HG03571 (cell line): ENCODE measurements around the gene HADHA.
"Not testable (repeated sequence)": the region's sequence is repeated elsewhere in the genome, so short reads cannot be mapped to it uniquely, and the experiment has no call there.

Experiments used
- ATAC-seq: cut with Tn5 transposase; IDR thresholded peaks from one replicate; pipeline ENCODE4 v1.9.1; 2021; ENCODE audit not compliant: unreplicated experiment

Gene HADHA

DNA sequence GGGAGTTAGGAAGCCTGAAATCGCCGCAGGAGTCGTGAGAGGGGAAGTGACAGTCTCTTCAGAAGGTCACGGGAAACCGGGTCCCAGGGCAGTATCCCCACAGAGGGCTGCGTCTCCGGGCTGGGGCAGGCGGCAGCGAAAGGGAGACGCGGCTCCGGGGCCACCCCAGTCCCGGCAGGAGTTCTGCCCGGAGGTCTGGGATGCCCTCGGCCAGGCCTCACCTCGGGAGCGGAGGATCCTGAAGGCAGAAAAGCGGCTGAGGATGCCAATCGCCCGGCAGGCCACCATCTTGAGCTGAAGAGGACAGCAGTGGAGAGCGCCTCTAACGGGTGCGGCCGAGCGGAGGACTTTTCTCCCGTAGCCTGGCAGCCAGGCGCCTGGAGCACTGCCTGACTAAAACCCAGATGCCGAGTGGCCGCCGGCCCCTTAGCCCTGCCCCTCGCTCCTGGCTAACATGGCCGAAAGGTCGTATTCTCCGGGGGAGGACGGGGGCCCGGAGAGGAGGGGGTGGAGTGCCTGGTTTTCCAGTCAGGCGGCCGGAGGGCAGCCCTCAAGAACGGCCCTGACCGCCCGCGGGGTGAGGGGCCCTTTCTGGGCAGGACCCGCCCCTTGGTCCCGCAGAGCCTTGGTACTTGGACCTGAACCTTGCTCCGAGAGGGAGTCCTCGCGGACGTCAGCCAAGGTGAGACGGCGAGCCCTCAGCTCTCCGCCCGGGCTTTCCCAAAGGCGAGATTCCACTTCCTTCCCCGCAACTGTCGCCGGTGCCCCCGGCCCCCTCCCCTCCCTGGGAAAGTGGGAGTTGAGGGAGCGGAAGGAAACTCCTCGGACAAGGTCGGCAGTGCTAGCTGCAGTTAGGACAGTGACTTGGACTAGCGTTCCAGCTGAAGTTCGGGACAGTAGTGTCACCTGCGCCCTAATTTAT, at the start of gene HADHA, which contains the start of gene HADHB:
HADHA (minus strand) TSS at position 324 of the 922 bp plus-strand sequence; CDS start at position 288, 36 bp downstream.
HADHB (plus strand) TSS at position 631 of the 922 bp plus-strand sequence. CDS start 9,316 bp downstream, outside the sequence.
- ATAC-seq: peak; percentile 62

DNA sequence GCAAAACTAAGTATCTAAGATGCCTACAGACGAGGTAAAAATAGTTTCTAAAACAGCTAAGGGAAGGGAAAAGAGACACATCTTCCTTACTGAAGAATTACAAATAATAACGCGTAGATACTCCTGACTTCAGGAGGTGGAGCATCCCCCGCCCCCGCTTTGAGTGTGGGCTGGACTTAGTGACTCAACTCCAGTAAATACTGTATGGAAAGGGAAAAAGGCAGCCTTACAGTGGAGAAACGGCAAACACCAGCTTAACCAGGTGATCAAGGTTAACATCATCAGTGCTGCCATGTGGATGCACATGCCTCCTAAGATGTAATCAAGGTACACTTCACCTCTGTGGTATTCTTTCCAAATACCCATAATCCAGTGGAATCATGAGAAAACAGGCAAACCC, 48.2 kb upstream of the HADHA start:
- ATAC-seq: no peak

DNA sequence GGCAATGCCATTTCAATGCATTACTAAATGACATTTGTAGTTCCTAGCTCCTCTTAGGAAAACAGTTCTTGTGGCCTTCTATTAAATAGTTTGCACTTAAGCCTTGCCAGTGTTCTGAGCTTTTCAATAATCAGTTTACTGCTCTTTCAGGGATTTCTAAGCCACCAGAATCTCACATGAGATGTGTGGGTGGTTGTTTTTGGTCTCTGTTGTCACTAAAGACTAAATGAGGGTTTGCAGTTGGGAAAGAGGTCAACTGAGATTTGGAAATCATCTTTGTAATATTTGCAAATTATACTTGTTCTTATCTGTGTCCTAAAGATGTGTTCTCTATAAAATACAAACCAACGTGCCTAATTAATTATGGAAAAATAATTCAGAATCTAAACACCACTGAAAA, 45.6 kb upstream of the HADHA start:
- no peak for ATAC-seq

DNA sequence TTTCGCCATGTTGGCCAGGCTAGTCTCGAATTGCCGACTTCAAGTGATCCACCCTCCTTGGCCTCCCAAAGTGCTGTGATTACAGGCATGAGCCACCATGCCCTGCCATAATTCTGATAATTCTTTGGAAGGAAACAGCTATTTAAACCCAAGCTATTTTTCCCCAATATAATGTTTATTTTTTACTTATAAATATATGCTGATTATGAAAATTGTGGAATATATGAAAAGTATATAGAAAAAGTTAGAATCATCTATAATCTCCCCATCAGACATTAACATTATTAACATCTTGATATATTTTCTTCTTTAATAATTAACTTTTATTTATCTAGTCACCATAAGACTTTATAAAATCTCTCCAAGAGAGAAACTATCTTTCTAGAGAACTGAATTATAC, 41.5 kb upstream of the HADHA start:
- ATAC-seq: no peak

DNA sequence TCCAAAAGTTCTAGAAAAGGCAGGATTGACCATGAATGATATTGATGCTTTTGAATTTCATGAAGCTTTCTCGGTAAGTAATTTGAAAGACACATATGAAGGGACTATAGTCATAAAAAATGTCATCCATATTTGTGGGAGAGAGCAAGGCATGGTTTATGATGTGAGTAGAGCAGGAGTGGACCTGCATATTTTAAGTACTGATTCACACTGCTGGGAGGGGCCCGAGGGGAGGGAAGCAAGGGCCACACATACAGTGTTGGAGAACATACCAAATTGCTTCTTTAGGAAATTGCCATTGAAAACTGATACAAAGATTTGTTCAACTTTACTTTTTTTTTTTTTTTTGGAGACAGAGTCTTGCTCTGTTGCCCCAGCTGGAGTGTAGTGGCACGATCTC, 39.7 kb upstream of the HADHA start:
- ATAC-seq: no peak

DNA sequence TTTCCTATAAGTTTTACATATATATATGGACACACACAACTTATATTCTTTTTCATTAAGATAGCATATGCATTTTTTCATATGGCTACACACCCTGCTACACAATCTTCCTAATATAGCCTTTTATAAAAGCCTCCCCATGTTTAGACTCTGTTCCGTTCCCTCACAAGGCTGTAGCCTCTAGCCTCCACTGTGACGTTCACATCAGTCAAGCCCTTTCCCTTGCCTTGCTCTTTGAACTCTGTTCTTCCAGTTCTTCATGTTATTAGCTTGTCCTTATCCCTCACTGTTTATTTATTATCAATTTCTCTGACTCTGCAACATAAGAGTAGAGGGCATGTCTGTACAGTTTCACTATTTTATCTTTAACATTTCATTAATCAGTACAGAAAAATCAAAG, 39.2 kb upstream of the HADHA start:
- ATAC-seq: no peak

DNA sequence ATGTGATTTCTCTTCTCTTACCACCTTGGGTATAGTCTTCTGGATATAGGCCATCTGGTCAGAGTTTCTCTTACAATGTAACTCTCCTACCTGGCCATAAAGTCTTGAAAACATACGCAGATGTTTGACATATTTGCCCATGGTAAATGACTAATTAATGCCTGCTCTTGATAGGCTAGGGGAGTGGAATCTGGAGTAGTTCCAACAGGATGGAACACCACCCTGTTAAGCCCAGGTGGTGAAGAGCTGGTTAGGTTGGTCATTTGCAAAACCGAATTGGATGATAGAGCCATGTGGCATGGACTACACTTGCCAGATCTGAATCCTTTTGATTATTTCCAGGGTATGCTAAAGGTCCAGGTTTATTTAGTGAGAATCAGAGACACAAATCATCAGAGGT, 36.8 kb upstream of the HADHA start:
- no peak for ATAC-seq

DNA sequence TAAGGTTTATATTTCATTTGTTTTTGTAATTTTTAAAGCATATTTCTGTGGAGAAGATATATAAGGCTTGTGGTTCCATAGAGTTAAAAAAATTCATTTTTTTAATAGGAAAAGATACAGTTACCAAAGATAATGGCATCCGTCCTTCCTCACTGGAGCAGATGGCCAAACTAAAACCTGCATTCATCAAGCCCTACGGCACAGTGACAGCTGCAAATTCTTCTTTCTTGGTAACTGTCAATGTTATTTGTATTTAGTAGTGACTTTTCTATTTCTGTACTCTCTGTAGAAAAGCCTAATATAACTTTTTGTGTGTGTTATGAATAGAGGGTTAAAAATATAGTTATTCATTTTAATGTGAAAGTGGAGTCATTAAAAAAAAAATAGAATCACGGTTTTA, 35.5 kb upstream of the HADHA start:
- no peak for ATAC-seq

DNA sequence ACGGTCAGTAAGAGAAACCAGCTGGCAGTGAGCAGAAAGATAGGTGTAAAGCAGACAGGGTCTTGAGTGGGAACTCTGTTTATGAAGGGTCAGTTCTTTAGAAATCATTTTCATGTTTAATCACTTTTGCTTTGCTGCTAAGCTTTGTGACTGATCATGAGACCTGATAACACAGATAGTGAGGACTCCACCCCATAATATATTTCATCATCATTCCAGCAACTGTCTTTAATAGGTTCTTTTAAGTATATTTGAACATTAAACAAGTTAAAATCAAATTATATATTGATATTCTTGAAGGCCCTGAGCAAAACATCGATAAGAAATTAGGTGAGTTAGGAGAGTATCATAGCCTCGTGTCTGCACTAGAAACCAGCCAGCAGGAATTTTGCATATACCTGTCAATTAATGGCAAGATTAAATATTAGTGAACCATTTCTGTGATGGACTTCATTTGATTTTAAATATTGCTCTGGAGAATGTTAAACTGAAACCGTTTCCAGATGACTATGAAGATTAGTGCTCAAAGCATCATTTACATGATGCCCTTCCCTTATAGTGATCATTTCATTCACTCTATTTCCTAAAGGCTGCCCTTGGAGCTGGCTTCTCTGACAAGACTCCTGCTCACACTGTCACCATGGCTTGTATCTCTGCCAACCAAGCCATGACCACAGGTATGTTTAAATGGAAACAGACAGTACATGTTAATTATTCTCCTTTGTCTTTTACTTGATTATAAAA, 32.2 kb upstream of the HADHA start:
- ATAC-seq: no peak

DNA sequence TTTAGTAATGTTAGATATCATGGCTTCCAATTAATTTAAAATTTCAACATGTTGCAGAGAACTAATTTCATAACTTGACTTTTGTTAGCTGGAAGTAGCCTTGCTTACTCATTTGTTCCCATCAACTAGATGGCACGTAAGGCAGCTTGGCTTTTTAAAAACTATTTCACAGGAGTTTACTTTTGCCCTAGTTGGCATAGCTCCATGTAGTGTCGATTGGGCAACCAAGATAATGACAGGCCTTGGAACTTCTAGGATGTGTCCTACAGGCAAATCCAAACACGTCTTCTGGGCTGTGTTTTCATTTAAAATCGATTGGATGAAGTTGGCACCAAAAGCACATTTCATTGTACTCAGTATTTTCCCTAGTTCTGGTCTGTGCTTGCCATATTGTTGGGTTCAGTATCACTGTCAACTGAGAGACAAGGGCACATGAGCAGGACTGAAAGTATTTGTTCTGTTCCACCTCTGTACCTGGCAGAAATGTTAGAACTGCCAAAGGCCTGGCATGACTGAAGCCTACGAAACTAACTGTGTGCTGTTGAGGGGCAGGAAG, 29.7 kb upstream of the HADHA start:
- no peak for ATAC-seq

DNA sequence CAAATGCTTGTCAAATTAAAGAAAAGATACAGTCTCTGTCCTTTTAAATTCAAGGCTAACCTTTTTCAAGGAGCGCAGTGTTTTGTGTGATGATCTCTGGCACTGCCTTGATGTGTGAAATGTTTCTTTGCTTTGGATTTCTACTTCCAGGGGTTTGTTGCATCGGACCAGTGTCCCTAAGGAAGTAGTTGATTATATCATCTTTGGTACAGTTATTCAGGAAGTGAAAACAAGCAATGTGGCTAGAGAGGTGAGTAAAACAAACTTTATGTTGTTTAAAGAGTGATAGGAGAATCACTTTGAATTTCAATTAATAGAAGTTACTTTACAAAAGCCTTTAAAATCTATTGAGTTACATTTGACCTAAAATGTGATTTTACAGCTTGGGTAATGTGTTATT, 29.1 kb upstream of the HADHA start:
- ATAC-seq: no peak

DNA sequence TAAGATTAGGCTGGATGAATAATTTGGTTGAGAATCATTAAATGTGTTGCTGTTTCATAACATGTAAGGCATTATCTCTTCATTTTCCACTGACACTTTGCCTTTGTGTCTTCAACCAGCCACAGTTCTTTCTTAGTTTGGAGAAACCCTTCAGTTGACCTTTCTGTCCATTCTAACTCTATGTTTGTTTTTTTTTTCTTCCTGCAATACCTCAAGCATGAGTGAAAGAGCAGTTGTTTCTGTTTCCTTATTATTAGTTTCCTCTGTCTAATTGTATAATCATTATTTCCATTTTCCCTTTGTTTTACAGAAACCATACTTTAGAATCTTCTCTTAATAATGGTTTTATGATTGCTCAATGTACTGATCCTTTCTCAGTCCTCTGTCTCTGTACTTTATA, 25.9 kb upstream of the HADHA start:
- ATAC-seq: peak; percentile 15

DNA sequence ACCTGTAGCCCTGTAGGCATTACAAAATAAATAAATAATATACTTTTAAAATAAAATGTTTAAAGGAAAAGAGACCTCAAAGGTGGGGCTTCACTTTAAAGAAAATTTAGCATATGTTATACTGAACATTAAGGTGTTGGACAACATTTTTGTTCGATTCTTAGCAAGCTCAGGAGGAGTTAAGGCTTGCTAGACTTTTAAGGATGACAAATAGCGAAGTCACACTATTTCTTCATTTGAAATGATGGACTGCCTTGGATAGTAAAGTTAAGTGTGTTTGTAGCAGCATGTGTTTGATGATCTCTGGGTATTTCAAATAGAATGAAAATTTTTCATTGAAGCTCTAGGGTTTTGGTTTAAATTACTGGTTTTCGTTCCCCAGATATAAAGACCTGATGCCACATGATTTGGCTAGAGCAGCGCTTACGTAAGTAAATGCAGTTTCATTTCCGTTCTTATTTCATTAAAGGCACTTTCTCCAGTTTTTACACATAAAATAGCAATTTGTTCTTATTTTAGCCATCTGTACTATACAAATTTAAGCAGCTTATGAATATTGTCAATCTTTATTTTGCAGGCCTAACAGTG, 25.2 kb upstream of the HADHA start:
- peak; percentile 59 for ATAC-seq

DNA sequence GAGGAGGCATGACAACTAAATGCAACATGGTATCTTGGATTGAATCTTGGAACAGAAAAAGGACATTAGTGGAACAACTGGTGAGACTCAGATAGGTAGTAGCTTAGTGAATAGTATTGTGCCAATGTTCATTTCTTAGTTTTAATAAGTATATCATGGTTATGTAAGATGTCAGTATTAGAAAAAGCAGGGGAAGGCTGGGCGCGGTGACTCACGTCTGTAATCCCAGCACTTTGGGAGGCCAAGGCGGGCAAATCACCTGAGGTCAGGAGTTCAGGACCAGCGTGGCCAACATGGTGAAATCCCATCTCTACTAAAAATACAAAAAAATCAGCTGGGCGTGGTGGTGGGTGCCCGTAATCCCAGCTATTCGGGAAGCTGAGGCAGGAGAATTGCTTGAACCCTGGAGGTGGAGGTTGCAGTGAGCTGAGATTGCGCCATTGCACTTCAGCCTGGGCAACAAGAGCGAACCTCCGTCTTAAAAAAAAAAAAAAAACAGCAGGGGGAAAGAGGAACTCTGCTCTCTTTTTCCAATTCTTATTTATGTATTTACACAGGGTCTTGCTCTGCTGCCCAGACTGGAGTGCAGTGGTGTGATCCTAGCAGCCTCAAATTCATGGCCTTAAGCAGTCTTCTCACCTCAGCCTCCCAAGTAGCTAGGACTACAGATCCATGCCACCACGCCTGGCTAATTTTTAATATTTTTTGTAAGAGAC, 24.4 kb upstream of the HADHA start:
- ATAC-seq: not testable (repeated sequence)

DNA sequence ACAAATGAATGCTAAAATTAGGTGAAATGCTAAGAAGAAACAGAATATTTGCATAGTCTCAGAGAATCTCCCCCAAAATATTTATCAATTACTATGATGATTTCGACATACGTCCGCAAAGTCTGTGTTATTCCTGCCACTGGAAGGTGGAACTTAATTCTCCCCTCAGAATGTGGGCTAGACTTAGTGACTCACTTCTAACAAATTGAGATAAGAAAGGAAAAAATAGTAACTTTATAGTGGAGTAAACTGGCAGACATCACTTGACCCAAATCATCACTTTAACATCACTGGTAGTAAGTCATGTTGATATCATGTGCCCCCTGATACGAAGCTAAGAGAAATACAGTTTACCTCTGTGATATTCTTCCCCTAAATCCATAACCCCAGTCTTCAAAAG, 23.8 kb upstream of the HADHA start:
- no peak for ATAC-seq

DNA sequence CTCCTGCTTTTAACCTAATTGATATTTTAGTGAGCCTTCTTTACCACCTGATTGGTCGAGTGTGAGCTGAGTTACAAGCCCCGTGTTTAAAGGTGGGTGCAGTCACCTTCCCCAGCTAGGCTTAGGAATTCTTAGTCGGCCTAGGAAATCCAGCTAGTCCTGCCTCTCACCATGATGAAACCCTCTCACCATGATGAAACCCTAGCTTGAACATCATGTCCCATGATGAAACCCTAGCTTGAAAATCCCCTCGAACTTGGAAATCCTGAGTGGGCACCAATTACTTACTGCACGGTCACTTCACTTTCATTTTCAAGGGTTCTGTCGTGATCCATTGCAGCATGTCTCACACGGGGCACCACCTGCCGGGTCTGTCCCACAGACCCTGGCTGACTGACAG, 14.4 kb upstream of the HADHA start:
- ATAC-seq: not testable (repeated sequence)

DNA sequence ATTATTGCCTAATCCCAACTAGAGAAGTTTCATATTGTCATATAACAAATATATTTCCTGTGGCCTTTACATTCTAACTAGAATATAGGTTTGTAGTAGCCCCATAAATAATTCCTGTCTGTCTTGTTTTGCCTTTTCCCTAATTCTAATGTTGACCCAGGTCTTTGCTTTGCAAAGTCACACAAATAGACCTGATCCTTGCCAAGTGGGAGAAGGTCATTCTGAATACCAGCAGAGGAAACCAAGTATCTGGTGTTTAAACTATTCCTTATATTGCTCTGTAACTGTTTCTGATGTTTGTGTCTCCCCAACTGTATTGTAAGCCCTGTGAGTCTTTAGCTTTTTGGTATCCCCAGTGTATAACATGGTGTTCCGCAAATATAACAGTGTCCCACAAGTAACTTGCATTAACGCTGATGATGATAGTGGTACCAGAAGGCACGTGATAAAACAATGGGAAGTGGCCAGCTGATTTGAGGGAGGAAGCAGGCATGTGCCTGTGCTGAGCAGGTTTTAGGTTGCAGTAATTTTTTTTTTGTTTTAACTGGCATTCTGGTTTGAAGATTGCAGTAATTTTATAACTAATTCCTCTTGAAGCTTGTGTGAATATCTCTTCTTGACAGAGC, 11.4 kb upstream of the HADHA start:
- no peak for ATAC-seq

DNA sequence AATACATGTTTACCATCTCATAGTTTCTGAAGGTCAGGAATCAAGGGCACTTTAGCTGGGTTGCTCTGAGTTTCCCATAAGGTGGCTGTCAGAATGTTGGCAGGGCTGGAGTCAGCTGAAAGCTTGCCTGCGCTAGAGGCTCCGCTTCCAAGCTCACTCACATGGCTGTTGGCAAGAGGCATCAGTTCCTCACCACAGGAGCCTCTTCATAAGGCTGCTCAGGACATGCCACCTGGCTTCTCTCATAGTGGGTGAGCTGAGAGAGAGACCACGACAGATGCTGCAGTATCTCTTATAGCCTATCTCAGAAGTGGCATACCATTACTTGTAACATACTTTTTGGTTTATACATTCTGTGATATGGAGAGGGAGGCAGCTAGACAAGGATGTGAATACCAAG, 7.5 kb upstream of the HADHA start:
- no peak for ATAC-seq

DNA sequence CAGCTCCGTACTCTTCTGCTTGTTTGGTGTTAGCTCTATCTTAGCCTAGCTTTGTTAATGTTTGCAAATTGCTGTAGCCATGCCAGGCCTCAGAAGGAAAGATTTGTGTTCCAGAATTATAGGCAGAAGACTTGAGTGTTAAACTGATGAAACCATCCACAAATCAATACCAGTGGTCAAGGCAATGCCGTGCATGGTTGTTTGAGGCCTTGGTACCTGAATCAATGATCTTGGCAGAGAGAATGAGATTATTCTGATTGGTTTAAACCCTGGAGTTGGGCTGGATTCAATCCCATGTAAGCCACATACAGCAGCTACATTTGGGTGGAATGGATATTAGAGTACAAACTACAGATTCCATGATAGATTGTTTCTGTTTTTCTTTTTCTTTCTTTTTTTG, 5.2 kb upstream of the HADHA start:
- ATAC-seq: no peak

DNA sequence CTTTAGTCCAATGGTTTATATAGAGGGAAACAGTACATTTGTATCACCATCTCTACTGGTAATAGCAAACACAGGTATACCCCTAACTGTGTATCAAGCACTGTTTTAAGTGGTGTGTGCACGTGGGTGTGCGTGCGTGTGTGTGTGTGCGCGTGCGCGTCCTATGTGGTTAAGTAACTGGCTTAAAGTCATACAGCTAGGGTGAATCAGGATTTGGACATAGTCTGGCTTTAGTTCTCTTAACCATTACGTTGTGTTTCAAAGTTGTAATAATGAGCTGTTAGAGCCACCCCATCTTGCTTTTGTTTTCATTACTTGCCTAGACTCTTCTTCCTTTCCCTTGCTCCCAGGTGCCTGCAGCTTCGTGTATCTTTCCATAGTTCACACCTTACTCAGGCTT, 2.4 kb upstream of the HADHA start:
- no peak for ATAC-seq
